GM20431 (cell line): ENCODE results near the gene B9D2.

Source experiments
- in situ Hi-C: fragments of 300-500 bp; cut with MseI, MboI; formaldehyde crosslinking; loops from one replicate; pipeline ENCODE4 v1.15.0; 2020; ENCODE audit warnings: low sequenced_read_pairs; ENCODE audit not compliant: unreplicated experiment

The B9D2 gene

DNA sequence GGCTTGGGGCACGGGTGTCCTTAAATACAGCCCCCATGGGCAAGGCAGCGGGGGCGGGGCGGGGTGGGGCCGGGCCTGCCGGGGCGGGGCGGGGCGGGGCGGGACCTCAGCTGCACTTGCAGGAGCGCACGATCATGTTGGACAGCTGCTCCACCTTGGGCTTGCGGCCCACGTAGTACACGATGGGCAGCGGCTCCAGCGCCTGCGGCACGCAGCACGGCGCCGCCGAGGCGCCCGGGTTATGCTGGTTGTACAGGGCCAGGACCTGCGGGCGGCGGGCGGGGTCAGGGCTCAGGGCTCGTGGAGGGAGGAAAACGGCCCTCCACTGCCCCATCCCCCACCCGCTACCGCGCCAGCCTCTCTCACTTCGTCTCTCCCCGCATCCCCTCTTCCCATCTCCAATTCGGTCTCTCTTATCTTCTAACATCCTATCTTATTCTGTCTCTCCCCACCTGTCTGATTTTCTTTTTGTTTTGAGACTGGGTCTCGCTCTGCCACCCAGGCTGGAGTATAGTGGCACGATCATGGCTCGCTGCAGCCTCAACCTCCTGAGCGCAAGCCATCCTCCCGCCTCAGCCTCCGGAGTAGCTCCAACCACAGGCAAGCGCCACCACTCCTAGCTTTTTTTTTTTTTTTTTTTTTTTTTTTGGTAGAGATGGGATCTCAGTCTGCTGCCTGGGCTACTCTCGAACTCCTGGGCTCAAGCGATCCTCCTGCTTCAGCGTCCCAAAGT lies 32.8 kb downstream of the B9D2 start:
- in situ Hi-C loops, result no loop called here

DNA sequence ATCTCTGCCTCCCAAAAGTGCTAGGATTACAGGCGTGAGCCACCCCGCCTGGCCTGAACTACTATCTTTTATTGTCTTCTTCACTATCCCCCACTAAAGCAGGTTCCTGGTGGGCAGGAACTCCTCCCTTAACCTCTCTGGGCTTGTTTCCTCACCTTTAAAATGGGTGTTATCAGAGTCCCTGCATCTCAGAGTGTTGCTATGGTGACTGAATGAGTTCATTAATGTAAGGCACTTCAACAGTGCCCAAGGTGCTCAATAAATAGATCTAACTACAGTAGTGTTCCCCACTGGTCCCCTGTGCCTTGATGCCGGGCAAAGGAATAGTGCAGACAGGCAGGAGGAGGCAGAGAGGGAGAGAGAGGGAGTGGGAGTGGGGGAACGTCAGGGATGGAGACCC lies 33.5 kb downstream of the B9D2 start:
- in situ Hi-C loops, result no loop called here

DNA sequence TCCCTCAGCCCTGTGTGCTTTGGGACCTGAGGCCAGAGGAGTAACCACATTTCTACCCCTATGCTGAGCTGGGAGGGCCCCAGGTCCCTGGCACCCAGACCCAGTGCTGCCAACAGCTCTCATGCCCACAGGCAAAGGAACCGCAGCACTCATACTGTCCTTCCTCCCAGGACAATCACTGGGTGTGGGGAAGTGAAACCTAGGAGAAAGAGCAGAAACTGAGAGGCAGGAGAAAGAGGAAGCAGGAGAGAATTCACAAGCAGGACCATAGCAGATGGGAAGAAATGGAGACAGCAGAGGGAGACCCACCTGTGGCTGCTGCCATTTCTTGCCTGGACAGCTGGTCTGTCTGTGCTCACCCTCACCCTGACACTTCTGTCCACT lies 35.1 kb downstream of the B9D2 start:
- in situ Hi-C loops, result no loop called here

DNA sequence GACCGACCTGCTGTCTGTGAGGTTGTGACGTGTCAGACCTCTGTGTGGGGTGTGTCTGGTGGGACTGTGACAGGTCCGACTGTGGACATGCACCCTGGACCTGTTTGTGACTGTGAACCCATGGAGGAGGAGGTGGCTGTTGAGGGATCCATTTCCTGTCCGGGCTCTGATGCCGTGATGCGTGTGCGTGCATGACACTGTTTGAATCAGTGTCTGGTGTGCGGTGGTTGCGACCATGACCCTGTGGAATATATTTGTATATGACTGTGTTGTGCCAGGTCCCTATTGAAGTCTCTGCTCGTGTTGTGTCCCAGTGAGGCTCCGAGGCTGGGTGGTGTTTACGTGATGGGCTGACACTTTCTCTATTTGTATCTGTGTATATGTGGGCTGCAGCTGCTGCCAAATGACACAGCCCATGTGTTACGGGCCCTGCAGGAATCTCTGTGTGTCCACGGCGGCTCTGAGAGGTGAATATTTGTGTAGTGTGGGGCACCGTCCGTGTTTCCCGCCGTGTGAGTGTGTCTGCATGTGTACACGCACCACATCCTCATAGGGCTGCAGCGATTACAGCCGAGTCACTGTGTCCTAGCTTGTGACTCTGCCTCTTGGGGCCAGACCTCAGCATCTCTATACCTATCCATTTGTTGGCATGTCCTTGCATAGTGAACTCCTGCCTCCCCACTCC lies 35.6 kb downstream of the B9D2 start:
- in situ Hi-C loops, result no loop called here

DNA sequence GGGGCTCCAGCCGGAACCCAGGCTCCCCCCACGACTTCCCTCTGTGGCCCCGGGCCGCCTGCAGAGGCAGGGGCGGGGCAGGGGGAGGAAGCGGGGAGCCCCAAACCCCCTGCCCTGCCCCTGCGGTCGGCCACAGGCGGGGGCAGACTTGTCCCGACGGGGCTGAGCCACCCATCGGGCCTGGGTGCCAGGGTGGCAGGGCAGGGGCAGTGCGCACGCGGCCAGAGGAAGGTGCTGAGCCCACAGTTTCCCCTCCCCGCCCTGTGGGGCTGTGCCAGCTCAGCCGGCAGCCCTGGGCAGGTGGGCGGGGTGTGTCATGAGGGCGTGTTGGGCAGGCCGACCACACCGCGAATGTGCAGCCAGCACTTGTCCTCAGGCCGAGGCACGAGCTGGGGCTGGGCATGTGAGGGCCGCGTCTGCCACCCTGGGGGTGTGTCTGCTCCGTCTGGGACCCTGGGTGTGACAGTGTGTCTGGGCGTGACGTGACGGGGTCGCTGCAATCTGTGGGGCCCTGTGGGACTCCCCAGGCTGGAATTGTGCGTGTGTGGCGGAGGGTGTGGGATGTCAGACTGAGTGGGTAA lies 36.3 kb downstream of the B9D2 start:
- in situ Hi-C loops, result no loop called here

DNA sequence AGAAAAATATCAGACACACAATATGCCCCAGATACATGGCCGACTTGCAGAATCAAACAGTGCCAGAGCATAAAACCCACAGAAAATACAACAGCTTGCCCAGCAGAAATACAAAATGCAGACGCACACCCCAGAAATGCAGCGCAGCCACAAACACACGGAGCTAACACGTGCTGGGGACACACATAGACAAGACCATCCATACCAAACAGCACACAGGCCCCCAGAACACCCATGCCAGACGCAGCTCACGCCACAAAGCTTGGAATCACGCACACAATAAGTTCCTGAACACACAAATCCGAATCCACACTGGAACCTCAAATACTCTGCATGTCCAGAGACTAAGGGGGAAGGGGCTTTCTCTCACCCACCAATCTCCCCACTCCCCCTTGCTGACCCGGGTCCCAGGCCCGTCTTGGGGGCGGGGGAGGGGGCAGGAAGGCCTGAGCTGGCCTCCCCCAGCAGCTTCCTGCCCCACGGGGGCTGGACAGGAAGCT lies 36.8 kb downstream of the B9D2 start:
- in situ Hi-C loops, result no loop called here

DNA sequence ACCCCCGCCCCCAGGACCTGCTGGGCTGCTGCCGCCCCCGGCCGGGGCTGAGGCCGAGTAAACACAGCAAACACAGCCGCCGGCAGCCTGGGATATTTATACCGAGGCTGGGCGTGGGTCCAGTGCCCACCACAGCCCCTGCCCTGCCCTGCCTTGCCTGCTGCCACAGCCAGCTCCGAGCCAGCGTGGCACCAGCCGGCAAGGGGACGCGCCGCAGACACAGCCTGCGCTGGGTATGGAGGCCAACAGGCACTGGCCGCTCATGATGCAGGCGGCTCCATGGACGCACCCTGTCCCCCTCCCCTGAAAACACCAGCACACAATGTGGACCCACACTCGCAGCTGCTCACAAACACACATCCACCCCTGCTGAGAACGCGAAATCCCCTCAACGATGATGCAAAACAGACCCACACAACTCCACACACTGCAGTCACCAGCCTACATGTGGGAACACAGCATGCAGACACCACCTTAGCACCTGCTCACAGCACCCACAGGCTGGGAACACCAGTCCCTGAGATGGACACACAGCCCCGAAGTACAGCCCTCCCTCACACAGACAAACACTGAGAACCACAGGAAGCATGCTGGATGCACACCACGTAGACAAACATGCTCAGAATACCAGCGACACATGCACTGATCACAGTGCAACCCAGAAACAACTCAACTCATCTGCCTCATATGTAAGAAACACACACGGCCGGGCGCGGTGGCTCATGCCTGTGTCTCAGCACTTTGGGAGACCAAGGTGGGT lies 37.8 kb downstream of the B9D2 start:
- in situ Hi-C loops, result no loop called here

DNA sequence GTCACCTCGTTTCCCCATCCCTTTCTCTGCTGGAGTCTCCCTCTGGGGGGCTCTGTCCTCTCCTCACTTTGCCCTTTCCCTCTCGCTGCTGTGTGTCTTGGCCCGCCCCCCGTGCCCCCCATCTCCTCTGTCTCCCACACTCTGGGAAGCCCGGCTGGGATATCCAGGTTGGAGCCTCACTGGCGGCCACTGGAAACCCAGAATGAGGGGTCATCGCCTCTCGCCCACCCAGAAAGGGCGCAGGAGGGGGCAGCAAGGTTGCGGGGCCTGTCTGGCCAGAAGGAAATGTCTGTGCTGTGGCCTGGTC lies 38.4 kb downstream of the B9D2 start:
- in situ Hi-C loops, result no loop called here

DNA sequence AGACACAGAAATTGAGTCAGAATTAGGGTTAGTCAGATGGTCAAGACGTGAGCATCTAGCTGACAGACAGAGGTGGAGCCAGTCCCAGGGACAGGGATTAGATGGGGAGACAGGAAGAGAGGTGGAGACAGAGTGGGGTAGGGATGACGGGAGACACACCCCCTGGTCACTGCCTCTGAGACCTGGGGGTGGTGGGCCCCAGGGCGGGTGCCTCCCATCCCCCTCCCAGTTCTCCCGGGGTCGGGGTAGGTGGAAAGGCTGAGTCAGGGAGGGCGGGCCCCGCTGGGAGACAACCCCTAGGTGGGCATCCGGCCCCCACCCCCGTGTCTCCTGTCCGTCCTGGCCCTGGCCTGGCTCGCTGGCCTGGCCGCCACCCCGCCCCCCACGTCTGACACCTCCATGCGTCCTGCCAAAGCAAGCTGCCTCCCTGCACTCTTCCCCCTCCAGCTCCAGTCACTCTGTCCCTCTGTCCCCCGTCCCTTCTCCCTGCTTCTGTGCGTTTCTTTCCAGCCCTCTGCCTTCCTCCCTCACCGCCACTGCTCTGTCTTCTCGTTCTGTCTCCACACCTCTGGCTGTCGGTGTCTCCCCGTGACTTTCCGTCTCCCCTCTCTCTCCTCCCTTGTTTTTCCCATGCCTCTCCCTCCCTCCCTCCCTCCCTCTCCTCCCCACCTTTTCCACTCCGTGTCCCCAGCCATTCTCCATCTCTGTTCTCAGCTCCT lies 38.9 kb downstream of the B9D2 start:
- in situ Hi-C loops, result no loop called here

DNA sequence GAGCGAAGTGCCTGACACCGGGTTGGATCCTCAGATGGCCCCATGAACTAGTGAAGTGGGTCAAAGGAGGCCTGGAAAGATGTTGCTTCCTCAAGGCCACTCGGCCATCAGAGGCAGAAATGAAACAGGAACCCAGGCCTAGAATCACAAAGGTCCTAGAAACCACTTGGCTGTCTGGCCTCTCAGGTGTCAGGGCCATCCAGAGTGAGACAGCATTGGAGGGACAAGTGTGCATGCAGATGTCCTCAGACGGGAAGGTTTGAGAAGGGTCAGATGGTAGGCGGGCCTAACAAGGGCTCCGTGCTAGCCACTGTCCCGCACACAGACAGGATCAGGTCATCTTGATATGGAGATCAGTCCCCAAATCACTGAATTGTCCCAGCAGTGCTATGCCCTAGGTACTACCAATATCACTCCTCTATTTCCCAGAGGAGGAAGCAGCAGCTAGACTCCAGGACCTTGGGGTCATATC lies 39.7 kb downstream of the B9D2 start:
- in situ Hi-C loops, result no loop called here

DNA sequence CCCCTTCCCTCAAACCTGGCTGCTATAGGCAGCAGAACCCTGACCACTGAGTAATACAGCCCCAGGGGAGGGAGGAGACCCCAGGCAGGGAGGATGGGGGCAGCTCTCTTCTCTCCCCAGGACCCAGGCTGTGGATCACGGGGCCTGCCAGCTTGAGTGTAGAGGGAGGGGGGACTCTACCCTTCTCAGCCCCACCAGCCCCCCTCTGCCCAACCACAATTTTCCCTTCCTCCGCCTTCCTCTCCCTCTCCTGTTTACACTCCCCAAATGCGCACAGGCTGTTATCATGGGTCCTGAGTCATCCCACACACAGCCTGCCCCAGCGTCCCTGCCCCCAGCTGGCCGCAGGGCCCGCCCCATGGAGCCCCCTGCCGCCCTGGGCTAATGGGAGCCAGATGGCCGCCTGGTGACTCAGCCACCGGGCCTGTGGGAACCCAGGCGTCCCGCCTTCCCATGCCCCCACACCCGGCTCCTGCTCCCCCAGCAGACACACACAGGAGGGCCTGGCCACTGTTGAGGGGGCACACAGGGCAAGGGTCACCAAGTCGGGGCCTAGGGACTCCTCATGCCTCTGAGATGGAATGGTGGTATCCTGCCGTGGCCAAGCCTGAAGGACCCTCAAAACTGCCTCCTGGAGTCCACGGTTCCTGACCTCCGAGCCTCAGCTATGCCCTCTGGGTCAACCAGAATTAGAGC lies 40.4 kb downstream of the B9D2 start:
- in situ Hi-C loops, result no loop called here

DNA sequence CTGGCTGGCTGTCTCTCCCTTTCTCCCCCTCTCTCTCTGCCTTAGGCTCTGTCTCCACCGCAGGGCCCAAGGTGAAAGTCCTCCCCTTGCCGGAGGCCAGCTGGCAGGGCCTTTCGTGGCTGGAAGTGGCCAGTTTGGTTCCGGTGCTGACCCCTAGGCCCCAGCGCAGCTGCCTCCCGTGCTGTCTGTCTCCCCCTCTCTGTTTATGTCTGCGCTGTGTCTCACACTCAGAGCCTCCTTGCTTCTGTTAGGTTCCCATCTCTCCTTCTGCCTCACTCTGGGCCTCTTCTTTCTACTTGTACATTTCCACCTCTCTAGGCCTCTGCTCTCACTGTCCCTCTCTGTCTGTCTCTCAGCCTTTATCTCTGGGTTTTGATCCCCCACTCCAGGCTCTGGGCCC lies 40.9 kb downstream of the B9D2 start:
- in situ Hi-C loops, result no loop called here

DNA sequence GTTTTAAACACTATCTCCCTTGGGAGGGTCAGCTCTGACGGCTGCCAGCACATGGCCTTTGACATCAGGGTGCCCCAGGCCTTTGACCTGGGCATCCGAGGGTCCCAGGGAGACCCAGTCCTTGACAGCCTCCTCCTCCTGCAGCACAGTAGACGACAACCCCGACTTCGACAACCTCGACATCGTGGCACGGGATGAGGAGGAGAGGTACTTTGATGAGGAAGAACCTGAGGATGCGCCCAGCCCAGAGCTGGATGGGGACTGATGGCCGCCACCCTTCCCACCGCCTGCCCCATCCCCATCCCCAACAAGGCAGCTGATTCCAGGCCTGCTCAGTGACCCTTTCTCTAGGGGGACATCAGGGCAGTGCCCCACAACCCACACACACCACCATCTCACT lies 41.5 kb downstream of the B9D2 start:
- in situ Hi-C loops, result no loop called here

DNA sequence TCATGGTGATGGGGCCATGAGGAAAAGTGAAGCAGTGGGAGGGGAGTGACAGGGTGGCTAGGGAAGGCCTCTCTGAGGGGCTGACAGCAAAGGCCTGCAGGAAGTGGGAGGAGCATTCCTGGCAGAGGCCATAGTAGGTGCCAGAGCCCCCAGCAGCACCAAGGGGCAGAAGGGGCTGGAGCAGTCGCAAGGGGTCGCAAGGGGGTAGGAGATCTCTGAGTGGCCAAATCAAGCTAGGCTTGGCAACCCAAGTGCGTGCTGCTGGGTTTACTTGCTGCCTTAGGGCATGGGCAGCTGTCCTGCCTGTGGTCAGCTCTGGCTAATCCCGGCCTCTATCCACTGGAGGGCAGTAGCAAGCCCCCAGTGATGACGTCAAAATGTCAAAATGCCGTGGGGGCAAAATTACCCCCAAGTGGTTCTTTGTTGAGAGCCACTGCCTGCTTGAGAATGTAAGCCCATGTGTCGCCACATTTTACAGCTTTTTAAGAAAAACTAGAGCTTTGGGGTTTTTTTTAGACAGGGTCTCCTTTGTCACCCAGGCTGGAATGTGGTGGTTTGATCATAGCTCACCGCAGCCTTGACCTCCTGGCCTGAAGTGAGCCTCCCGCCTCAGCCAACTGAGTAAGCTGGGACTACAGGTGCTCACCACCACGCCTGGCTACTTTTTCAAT lies 42.2 kb downstream of the B9D2 start:
- in situ Hi-C loops, result no loop called here

DNA sequence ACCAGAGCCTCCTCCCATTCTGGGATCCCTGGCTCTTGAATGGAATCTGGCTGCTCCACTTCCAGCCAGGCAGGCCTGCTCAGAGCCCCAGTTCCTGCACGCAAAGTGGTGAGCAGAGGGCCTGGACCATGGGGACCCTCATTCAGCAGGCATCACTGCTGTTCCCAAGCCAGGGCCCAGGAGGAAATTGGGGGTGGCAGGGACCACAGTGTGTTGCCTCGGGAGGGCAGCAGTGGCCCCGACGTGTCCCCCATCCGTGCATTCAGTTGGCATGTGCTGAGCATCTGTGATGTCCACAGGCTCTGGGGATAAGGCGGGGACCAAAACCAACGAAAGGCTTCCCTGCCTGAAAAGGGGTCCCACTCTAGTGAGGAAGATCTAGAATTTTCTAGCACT lies 42.7 kb downstream of the B9D2 start:
- in situ Hi-C loops, result no loop called here

DNA sequence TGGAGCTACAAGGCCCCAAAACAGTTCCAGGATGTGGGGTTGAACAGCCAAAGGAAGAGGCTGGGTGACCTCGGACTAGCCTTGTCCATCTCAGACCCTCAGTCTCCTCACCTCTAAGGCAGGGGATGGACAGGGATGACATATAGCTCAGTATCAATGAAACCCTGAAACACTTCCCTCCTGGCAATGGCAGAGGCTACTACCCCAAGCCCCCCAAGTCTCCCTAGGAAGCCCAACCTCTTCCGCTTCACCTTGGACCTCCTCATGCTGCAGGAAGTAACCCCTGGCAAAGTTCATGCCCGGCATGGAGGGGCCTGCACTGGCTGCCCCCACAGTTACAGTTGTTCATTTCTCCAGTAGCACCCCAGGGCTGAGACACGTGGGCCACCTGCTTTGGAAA lies 43.4 kb downstream of the B9D2 start:
- in situ Hi-C loops, result no loop called here

DNA sequence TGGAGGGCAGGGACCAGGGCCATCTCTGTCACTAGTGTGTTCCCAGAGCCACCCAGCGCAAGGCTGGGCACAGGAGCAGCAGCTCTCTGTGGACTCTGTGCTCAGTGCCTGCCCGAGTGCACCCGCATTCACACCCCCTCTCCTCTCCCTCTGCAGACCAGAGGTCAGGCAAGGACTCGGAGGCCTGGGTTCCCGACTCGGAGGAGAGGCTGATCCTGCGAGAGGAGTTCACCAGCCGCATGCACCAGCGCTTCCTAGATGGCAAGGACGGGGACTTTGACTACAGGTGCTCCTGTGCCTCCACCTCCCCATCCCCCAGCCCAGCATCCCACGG lies 43.8 kb downstream of the B9D2 start:
- in situ Hi-C loops, result no loop called here

DNA sequence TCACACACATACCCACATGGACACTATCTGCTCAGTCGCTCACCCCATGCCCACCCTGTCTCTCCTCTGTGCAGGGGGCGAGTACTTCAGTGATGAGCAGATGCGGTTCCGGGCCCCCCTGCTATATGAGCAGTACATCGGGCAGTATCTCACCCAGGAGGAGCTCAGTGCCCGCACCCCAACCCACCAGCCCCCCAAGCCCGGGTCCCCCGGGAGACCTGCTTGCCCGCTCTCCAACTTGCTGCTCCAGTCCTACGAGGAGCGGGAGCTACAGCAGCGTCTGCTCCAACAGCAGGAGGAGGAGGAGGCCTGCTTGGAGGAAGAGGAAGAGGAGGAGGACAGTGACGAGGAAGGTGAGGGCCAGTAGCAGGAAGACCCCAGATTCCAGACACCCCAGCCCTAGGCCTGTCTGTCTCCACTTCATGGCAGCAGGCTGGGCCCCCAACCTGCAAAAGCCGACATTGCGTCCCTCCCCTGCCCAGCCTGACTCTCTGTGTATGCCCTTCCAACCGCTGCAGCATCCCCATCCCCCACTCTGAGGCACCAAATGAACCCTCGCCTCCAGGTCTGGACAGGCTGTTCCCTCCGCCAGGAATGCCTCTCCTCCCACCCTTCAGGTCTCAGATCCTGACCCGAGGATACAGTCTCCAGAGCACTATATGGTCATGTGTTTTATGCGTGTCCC lies 44.3 kb downstream of the B9D2 start:
- in situ Hi-C loops, result no loop called here
